Loucy (cell line): ENCODE results near the gene LFNG.

Source experiments
- CTCF ChIP-seq: fragments of 200-600 bp; sonication (generic); conservative IDR thresholded peaks from 2 replicates; pipeline ENCODE4 v1.5.1; 2014; ENCODE audit warnings: mild to moderate bottlenecking, antibody characterized with exemption, low read length
- EZH2phosphoT487 ChIP-seq: fragments of 200-600 bp; IDR thresholded peaks from 2 replicates; pipeline ENCODE4 v1.6.1; 2018; ENCODE audit warnings: antibody characterized with exemption, mild to moderate bottlenecking, moderate library complexity, borderline replicate concordance

DNA sequence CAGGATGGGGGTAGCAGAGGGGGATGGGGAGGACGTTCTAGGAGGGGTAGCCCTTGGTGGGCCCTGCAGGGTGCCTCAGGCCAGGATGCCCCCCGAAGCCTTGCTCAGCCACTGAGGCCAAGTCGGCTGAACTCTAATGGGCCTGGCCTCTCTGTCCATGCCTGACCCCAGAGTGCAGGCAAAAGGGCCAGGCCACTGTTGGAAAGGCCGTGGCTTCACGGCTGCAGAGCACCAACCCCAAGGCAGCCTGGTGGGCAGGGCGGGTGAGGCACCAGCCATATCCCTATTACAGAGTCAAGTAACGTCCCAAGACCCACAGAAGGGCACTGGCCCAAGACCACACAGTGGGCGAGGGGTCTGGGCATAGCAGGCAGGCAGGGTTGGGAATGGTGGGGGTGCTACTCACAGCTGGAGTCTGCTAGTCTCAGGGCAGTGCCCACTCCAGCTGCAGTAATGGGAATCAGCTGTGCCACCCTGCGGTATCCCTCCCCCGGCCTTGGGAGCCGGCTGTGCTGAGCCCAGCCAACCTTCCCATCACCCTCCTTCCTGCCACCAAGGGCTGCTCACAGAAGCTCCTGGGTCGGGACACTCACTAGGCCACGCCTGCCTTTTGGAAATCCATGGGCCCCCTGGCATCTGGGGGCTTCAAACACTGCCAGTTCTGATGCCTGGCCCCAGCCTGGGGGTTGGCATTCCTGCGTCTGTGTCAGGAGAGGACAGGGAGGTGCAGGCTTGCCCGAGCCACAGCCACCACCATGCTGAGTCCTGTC lies 4.0 kb upstream of the LFNG start:
- no peak for TF ChIP-seq CTCF
- no peak for TF ChIP-seq EZH2phosphoT487
